ENCODE results near the gene MLKL.

The MLKL gene

GRCh38 chr16:74738816-74739215 lies 38.2 kb upstream of the MLKL start:
- Histone ChIP-seq H3K4me2 (ENCODE audit: insufficient read depth, low read length) (no peak overlapping the region), H3K9me3 (ENCODE audit: insufficient read depth, low read length, severe bottlenecking) (no peaks in the 10 kb centered on the region), H2AFZ (ENCODE audit: low read depth, low read length) (no peak overlapping the region), H4K20me1 (ENCODE audit: insufficient read depth, low read length) (no peaks in the 10 kb centered on the region; the same call in 1 of the 2 replicates), H3K79me2 (ENCODE audit: insufficient read depth, low read length) (no peaks in the 10 kb centered on the region), H3K4me3 (ENCODE audit: low read depth in 1 of 2, low read length in 2 of 2) (no peak overlapping the region), H3K4me1 (ENCODE audit: insufficient read depth, low read length) (0 out of 2 replicates have a peak, but pooled peaks cover 2% of the 10 kb centered on the region), H3K9ac (ENCODE audit: low read depth, low read length) (no peak overlapping the region), H3K27me3 (ENCODE audit: insufficient read depth, low read length, poor library complexity) (peaks cover 3% of the 10 kb centered on the region), H3K36me3 (ENCODE audit: insufficient read depth, low read length) (no peaks in the 10 kb centered on the region), H3K27ac (ENCODE audit: low read length) (no peak overlapping the region)
- TF ChIP-seq EZH2 (IDR thresholded peaks at IDR 0.05; ENCODE audit: borderline replicate concordance, low read depth, low read length, severe bottlenecking) = no peak
- TF ChIP-seq, protein P1, sequence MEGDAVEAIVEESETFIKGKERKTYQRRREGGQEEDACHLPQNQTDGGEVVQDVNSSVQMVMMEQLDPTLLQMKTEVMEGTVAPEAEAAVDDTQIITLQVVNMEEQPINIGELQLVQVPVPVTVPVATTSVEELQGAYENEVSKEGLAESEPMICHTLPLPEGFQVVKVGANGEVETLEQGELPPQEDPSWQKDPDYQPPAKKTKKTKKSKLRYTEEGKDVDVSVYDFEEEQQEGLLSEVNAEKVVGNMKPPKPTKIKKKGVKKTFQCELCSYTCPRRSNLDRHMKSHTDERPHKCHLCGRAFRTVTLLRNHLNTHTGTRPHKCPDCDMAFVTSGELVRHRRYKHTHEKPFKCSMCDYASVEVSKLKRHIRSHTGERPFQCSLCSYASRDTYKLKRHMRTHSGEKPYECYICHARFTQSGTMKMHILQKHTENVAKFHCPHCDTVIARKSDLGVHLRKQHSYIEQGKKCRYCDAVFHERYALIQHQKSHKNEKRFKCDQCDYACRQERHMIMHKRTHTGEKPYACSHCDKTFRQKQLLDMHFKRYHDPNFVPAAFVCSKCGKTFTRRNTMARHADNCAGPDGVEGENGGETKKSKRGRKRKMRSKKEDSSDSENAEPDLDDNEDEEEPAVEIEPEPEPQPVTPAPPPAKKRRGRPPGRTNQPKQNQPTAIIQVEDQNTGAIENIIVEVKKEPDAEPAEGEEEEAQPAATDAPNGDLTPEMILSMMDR (IDR thresholded peaks at IDR 0.05; ENCODE audit: borderline replicate concordance, extremely low read depth, low read length, poor library complexity, severe bottlenecking) = no peak
- ATAC-seq (ENCODE audit: insufficient read depth, low read depth) = no peak
- DNase-seq = no peak

- Histone ChIP-seq H3K4me3 (ENCODE audit: low read depth in 1 of 2, low read length in 2 of 2) (no peak overlapping the region), H2AFZ (ENCODE audit: low read depth, low read length) (no peak overlapping the region), H3K27ac (ENCODE audit: low read length) (no peak overlapping the region)
Measured at GRCh38 chr16:74738113-74738541, 37.5 kb upstream of the MLKL start.

DNA sequence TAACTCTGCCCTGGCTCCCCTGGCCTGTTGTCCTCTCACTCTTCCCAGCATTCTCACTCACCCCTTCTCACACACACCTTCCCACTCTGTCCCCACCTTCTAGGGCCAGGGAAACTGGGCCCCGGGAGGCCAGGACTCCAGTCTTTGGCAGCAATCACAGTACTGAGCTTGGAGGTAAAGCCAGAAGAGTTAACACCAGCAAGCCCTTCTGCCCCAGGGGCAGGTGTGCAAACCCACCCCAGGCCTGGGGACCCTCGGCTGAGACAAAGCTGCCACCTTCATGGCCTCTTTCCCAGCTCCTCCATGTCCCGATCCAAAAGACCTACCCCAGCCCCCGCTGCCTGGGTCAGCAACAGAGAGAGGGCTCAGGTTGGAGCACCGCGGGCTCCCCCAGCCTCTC lies 36.9 kb upstream of the MLKL start:
- no peaks in the 10 kb centered on the region; the same call in 1 of the 2 replicates for H4K20me1 ChIP-seq (ENCODE audit: insufficient read depth, low read length)
- H3K9me3 ChIP-seq (ENCODE audit: insufficient read depth, low read length, severe bottlenecking) = no peaks in the 10 kb centered on the region
- no peak overlapping the region for H3K4me3 ChIP-seq (ENCODE audit: low read depth in 1 of 2, low read length in 2 of 2)
- H3K27ac ChIP-seq (ENCODE audit: low read length) = no peak overlapping the region
- H3K27me3 ChIP-seq (ENCODE audit: insufficient read depth, low read length, poor library complexity) = peaks cover 3% of the 10 kb centered on the region
- H2AFZ ChIP-seq (ENCODE audit: low read depth, low read length) = no peak overlapping the region
- H3K4me1 ChIP-seq (ENCODE audit: insufficient read depth, low read length) = 0 out of 2 replicates have a peak, but pooled peaks cover 2% of the 10 kb centered on the region
- no peak overlapping the region for H3K4me2 ChIP-seq (ENCODE audit: insufficient read depth, low read length)
- TF ChIP-seq, protein P1 (IDR thresholded peaks at IDR 0.05; ENCODE audit: borderline replicate concordance, extremely low read depth, low read length, poor library complexity, severe bottlenecking) = no peak
- H3K36me3 ChIP-seq (ENCODE audit: insufficient read depth, low read length) = no peaks in the 10 kb centered on the region
- no peaks in the 10 kb centered on the region for H3K79me2 ChIP-seq (ENCODE audit: insufficient read depth, low read length)
- no peak overlapping the region for H3K9ac ChIP-seq (ENCODE audit: low read depth, low read length)
- DNase-seq (no peak), ATAC-seq (ENCODE audit: insufficient read depth, low read depth) (no peak)

More at GRCh38 chr16:74738113-74738541, 37.5 kb upstream of the MLKL start:
- Histone ChIP-seq H3K36me3 (ENCODE audit: insufficient read depth, low read length) (no peaks in the 10 kb centered on the region), H3K9me3 (ENCODE audit: insufficient read depth, low read length, severe bottlenecking) (no peaks in the 10 kb centered on the region), H3K4me1 (ENCODE audit: insufficient read depth, low read length) (0 out of 2 replicates have a peak, but pooled peaks cover 2% of the 10 kb centered on the region), H3K4me2 (ENCODE audit: insufficient read depth, low read length) (no peak overlapping the region), H3K79me2 (ENCODE audit: insufficient read depth, low read length) (no peaks in the 10 kb centered on the region), H4K20me1 (ENCODE audit: insufficient read depth, low read length) (no peaks in the 10 kb centered on the region; the same call in 1 of the 2 replicates), H3K9ac (ENCODE audit: low read depth, low read length) (no peak overlapping the region), H3K27me3 (ENCODE audit: insufficient read depth, low read length, poor library complexity) (peaks cover 3% of the 10 kb centered on the region)
- TF ChIP-seq, protein P1 (IDR thresholded peaks at IDR 0.05; ENCODE audit: borderline replicate concordance, extremely low read depth, low read length, poor library complexity, severe bottlenecking) = no peak
- TF ChIP-seq EZH2 (IDR thresholded peaks at IDR 0.05; ENCODE audit: borderline replicate concordance, low read depth, low read length, severe bottlenecking) = no peak
- DNase-seq = no peak
- ATAC-seq (ENCODE audit: insufficient read depth, low read depth) = no peak
